Keratinocyte (primary cell): ENCODE measurements around the gene KIF18B.

Source experiments
- EZH2 ChIP-seq: IDR thresholded peaks from one replicate; pipeline ENCODE4 v1.6.1; 2012; ENCODE audit warnings: inconsistent platforms, mild to moderate bottlenecking, low read length, moderate library complexity
- TF ChIP-seq, protein P1 (sequence below), 3 experiments: IDR thresholded peaks in 1 of 3; conservative IDR thresholded peaks in 1 of 3; optimal IDR thresholded peaks in 1 of 3; 2 replicates in 2 of 3; 3 replicates in 1 of 3; pipeline versions ENCODE3 to v1.5.1; 2011; ENCODE audit warnings: low read length in 3 of 3, mild to moderate bottlenecking in 3 of 3, moderate library complexity in 2 of 3, control low read depth in 1 of 3, inconsistent platforms in 1 of 3; ENCODE audit not compliant: insufficient read depth in 2 of 3; ENCODE audit errors: extremely low read depth in 1 of 3

GRCh38 chr17:44927696-44928095, 19.9 kb downstream of the KIF18B start:
- TF ChIP-seq, protein P1, sequence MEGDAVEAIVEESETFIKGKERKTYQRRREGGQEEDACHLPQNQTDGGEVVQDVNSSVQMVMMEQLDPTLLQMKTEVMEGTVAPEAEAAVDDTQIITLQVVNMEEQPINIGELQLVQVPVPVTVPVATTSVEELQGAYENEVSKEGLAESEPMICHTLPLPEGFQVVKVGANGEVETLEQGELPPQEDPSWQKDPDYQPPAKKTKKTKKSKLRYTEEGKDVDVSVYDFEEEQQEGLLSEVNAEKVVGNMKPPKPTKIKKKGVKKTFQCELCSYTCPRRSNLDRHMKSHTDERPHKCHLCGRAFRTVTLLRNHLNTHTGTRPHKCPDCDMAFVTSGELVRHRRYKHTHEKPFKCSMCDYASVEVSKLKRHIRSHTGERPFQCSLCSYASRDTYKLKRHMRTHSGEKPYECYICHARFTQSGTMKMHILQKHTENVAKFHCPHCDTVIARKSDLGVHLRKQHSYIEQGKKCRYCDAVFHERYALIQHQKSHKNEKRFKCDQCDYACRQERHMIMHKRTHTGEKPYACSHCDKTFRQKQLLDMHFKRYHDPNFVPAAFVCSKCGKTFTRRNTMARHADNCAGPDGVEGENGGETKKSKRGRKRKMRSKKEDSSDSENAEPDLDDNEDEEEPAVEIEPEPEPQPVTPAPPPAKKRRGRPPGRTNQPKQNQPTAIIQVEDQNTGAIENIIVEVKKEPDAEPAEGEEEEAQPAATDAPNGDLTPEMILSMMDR (optimal IDR thresholded peaks at IDR 0.05 in 1 of 3, IDR thresholded peaks at IDR 0.05 in 1 of 3, conservative IDR thresholded peaks at IDR 0.05 in 1 of 3; ENCODE audit: extremely low read depth in 1 of 3, insufficient read depth in 2 of 3, low read length in 3 of 3), result no peak
- TF ChIP-seq EZH2, result no peak
